Adrenal gland (tissue), 5 donors: ENCODE results near the gene CHMP5.

ENCODE experiments used
- CTCF ChIP-seq, 6 experiments: fragments of 450-650 bp in 4 of 6; fragments of 200-600 bp in 2 of 6; sonication (generic) in 1 of 6; IDR thresholded peaks; 1 replicate in 5 of 6; 2 replicates in 1 of 6; pipeline versions ENCODE4 v1.5.1 to v1.8.0; 2016 to 2021; ENCODE audit warnings: antibody characterized with exemption in 6 of 6, mild to moderate bottlenecking in 2 of 6, moderate library complexity in 1 of 6
- POLR2A ChIP-seq, 2 donors: fragments of 450-650 bp; IDR thresholded peaks; one replicate each; pipeline ENCODE4 v1.6.1; 2017; ENCODE audit warnings: antibody characterized with exemption in 2 of 2, mild to moderate bottlenecking in 2 of 2, moderate library complexity in 1 of 2
- donor health status: DM: no; HTN: no; CAD: no.

DNA sequence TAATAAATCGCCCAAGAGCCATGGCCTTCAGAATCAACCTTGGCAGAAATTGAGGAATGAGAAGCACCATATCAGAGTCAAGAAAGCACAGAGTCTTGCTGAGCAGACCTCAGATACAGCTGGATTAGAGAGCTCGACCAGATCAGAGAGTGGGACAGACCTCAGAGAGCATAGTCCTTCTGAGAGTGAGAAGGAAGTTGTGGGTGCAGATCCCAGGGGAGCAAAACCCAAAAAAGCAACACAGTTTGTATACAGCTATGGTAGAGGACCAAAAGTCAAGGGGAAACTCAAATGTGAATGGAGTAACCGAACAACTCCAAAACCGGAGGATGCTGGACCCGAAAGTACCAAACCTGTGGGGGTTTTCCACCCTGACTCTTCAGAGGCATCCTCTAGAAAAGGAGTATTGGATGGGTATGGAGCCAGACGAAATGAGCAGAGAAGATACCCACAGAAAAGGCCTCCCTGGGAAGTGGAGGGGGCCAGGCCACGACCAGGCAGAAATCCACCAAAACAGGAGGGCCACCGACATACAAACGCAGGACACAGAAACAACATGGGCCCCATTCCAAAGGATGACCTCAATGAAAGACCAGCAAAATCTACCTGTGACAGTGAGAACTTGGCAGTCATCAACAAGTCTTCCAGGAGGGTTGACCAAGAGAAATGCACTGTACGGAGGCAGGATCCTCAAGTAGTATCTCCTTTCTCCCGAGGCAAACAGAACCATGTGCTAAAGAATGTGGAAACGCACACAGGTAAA lies 30.0 kb downstream of the CHMP5 start:
- no peak for TF ChIP-seq POLR2A (IDR thresholded peaks at IDR 0.05)
- no peak for TF ChIP-seq CTCF (IDR thresholded peaks at IDR 0.05)
